ENCODE data around the gene CARD9.

- TF ChIP-seq EZH2phosphoT487 (IDR thresholded peaks at IDR 0.05; ENCODE audit: insufficient read depth, low read depth): no peak
- no peak for TF ChIP-seq EZH2 (IDR thresholded peaks at IDR 0.05; ENCODE audit: insufficient read depth, poor library complexity, severe bottlenecking)
Measured at GRCh38 chr9:136328011-136328621, 45.4 kb downstream of the CARD9 start.
